Immature natural killer cell (primary cell): ENCODE measurements around the gene LYPLAL1. TPM values are rescaled to one million over a fixed set of nuclear protein-coding genes. Genes with fewer than 3 reads are reported as not detected.

Experiments used
- DNase-seq, 3 donors: peaks; one replicate each; pipeline ENCODE4 v3.0.0; 2022; ENCODE audit warnings: mixed read lengths in 1 of 3
- H3K27ac Mint-ChIP-seq, 6 donors: one replicate each; pipeline ENCODE4 v1.8.0; 2020; ENCODE audit warnings: mixed read lengths in 6 of 6, mild to moderate bottlenecking in 5 of 6, inconsistent platforms in 4 of 6, moderate library complexity in 3 of 6
- H3K27me3 Mint-ChIP-seq, 3 donors: one replicate each; pipeline ENCODE4 v1.8.0; 2020 to 2021; ENCODE audit warnings: low read depth in 3 of 3, mild to moderate bottlenecking in 3 of 3, mixed read lengths in 3 of 3, moderate library complexity in 3 of 3, inconsistent platforms in 1 of 3
- H3K36me3 Mint-ChIP-seq, 3 donors: one replicate each; pipeline ENCODE4 v1.8.0; 2020; ENCODE audit warnings: mixed read lengths in 3 of 3, inconsistent platforms in 2 of 3, mild to moderate bottlenecking in 2 of 3
- H3K4me1 Mint-ChIP-seq, 2 donors: one replicate each; pipeline ENCODE4 v1.8.0; 2020; ENCODE audit warnings: inconsistent platforms in 2 of 2, mild to moderate bottlenecking in 2 of 2, mixed read lengths in 2 of 2, moderate library complexity in 1 of 2
- H3K4me3 Mint-ChIP-seq, 5 donors: one replicate each; pipeline ENCODE4 v1.8.0; 2020; ENCODE audit warnings: mild to moderate bottlenecking in 5 of 5, mixed read lengths in 5 of 5, inconsistent platforms in 3 of 5, moderate library complexity in 3 of 5
- H3K9me3 Mint-ChIP-seq, 6 donors: one replicate each; pipeline ENCODE4 v1.8.0; 2020; ENCODE audit warnings: mild to moderate bottlenecking in 6 of 6, mixed read lengths in 6 of 6, inconsistent platforms in 4 of 6, moderate library complexity in 3 of 6
- polyA plus RNA-seq, 3 donors: library from polyadenylated mRNA; unstranded; fragments of 300-500 nt; fragmentation: Illumina TruSeq; gene quantifications; one replicate each; pipeline ENCODE4 v1.2.3, GENCODE V29; 2021

Gene LYPLAL1
- 10 to 100 TPM; 22.1 to 28.5 (median 25.4) TPM for polyA plus RNA-seq

- peaks cover 0 to 4% (median 0%) of the 10 kb centered on the region in 3 donors for H3K36me3 Mint-ChIP-seq
- peak; percentile 87 to 90 (median 89) for DNase-seq
- peak within 1 kb of the TSS; percentile 91 to 99 (median 96) for H3K27ac Mint-ChIP-seq
- H3K4me1 Mint-ChIP-seq: peaks cover 39 to 53% of the 10 kb centered on the region in 2 donors
- H3K27me3 Mint-ChIP-seq: peaks cover 0 to 12% (median 10%) of the 10 kb centered on the region in 3 donors
- H3K9me3 Mint-ChIP-seq: no peaks in the 10 kb centered on the region
- H3K4me3 Mint-ChIP-seq: peak within 1 kb of the TSS; percentile 92 to 99 (median 98)
Measured at GRCh38 chr1:219173758-219174459, at the start of gene LYPLAL1. Gene LYPLAL1, plus strand, starts transcription at chr1:219173878. Its CDS starts 13 bp downstream, at chr1:219173891.

GRCh38 chr1:219124163-219124562 is 49.5 kb upstream of the LYPLAL1 start:
- no peak overlapping the region for H3K27ac Mint-ChIP-seq
- H3K9me3 Mint-ChIP-seq: peaks cover 0 to 6% (median 0%) of the 10 kb centered on the region in 6 donors
- no peak for DNase-seq
- H3K27me3 Mint-ChIP-seq: peaks cover 0 to 1% (median 0%) of the 10 kb centered on the region in 3 donors
- H3K4me3 Mint-ChIP-seq: no peak overlapping the region
- H3K36me3 Mint-ChIP-seq: no peaks in the 10 kb centered on the region
- no peaks in the 10 kb centered on the region for H3K4me1 Mint-ChIP-seq

- H3K27me3 Mint-ChIP-seq: peaks cover 0 to 1% (median 0%) of the 10 kb centered on the region in 3 donors
- H3K36me3 Mint-ChIP-seq: no peaks in the 10 kb centered on the region
- no peak for DNase-seq
- no peak overlapping the region for H3K4me3 Mint-ChIP-seq
- H3K4me1 Mint-ChIP-seq: no peaks in the 10 kb centered on the region
- peaks cover 0 to 6% (median 0%) of the 10 kb centered on the region in 6 donors for H3K9me3 Mint-ChIP-seq
- no peak overlapping the region for H3K27ac Mint-ChIP-seq
Measured at GRCh38 chr1:219125342-219125741, 48.3 kb upstream of the LYPLAL1 start.

GRCh38 chr1:219126377-219126776 is 47.3 kb upstream of the LYPLAL1 start:
- peaks cover 0 to 6% (median 0%) of the 10 kb centered on the region in 6 donors for H3K9me3 Mint-ChIP-seq
- no peaks in the 10 kb centered on the region for H3K36me3 Mint-ChIP-seq
- H3K27me3 Mint-ChIP-seq: peaks cover 0 to 1% (median 0%) of the 10 kb centered on the region in 3 donors
- no peak overlapping the region for H3K4me3 Mint-ChIP-seq
- H3K27ac Mint-ChIP-seq: no peak overlapping the region
- DNase-seq: no peak
- H3K4me1 Mint-ChIP-seq: no peaks in the 10 kb centered on the region

- Mint-ChIP-seq H3K4me3 (no peak overlapping the region), H3K36me3 (no peaks in the 10 kb centered on the region), H3K27ac (no peak overlapping the region), H3K9me3 (peaks cover 0 to 16% (median 4%) of the 10 kb centered on the region in 6 donors), H3K27me3 (peaks cover 0 to 3% (median 1%) of the 10 kb centered on the region in 3 donors), H3K4me1 (no peaks in the 10 kb centered on the region)
- no peak for DNase-seq
Measured at GRCh38 chr1:219128957-219129356, 44.7 kb upstream of the LYPLAL1 start.

GRCh38 chr1:219130366-219130935 is 43.2 kb upstream of the LYPLAL1 start:
- Mint-ChIP-seq H3K36me3 (no peaks in the 10 kb centered on the region), H3K4me1 (no peaks in the 10 kb centered on the region), H3K4me3 (no peak overlapping the region), H3K27ac (no peak overlapping the region), H3K9me3 (peaks cover 3 to 23% (median 8%) of the 10 kb centered on the region in 6 donors), H3K27me3 (peaks cover 1 to 3% (median 2%) of the 10 kb centered on the region in 3 donors)
- DNase-seq: no peak

- H3K27me3 Mint-ChIP-seq: peaks cover 2 to 3% (median 3%) of the 10 kb centered on the region in 3 donors
- peaks cover 3 to 17% (median 10%) of the 10 kb centered on the region in 6 donors for H3K9me3 Mint-ChIP-seq
- no peak overlapping the region for H3K4me3 Mint-ChIP-seq
- H3K36me3 Mint-ChIP-seq: no peaks in the 10 kb centered on the region
- H3K4me1 Mint-ChIP-seq: no peaks in the 10 kb centered on the region
- no peak for DNase-seq
- no peak overlapping the region for H3K27ac Mint-ChIP-seq
Measured at GRCh38 chr1:219132939-219133338, 40.7 kb upstream of the LYPLAL1 start.

GRCh38 chr1:219138747-219139146 is 34.9 kb upstream of the LYPLAL1 start:
- Mint-ChIP-seq H3K27ac (no peak overlapping the region), H3K36me3 (no peaks in the 10 kb centered on the region), H3K27me3 (peaks cover 0 to 4% (median 3%) of the 10 kb centered on the region in 3 donors), H3K4me1 (no peaks in the 10 kb centered on the region), H3K4me3 (no peak overlapping the region), H3K9me3 (peaks cover 0 to 14% (median 5%) of the 10 kb centered on the region in 6 donors)
- no peak for DNase-seq

GRCh38 chr1:219140303-219140877 is 33.3 kb upstream of the LYPLAL1 start:
- Mint-ChIP-seq H3K4me3 (no peak overlapping the region), H3K27ac (no peak overlapping the region)

GRCh38 chr1:219143735-219144134 is 29.9 kb upstream of the LYPLAL1 start:
- H3K4me3 Mint-ChIP-seq: no peak overlapping the region

More at GRCh38 chr1:219140303-219140877, 33.3 kb upstream of the LYPLAL1 start:
- Mint-ChIP-seq H3K27me3 (peaks cover 0 to 4% (median 3%) of the 10 kb centered on the region in 3 donors), H3K9me3 (peaks cover 0 to 4% (median 0%) of the 10 kb centered on the region in 6 donors), H3K4me1 (no peaks in the 10 kb centered on the region), H3K36me3 (no peaks in the 10 kb centered on the region)
- no peak for DNase-seq

GRCh38 chr1:219144658-219145315 is 28.9 kb upstream of the LYPLAL1 start:
- Mint-ChIP-seq H3K27me3 (peaks cover 2 to 6% (median 2%) of the 10 kb centered on the region in 3 donors), H3K4me3 (no peak overlapping the region), H3K27ac (no peak overlapping the region), H3K9me3 (no peaks in the 10 kb centered on the region), H3K36me3 (no peaks in the 10 kb centered on the region), H3K4me1 (no peaks in the 10 kb centered on the region)
- no peak for DNase-seq

More at GRCh38 chr1:219143735-219144134, 29.9 kb upstream of the LYPLAL1 start:
- Mint-ChIP-seq H3K27me3 (peaks cover 2 to 7% (median 2%) of the 10 kb centered on the region in 3 donors), H3K4me1 (no peaks in the 10 kb centered on the region), H3K36me3 (no peaks in the 10 kb centered on the region), H3K27ac (no peak overlapping the region), H3K9me3 (no peaks in the 10 kb centered on the region)
- DNase-seq: no peak

- H3K4me3 Mint-ChIP-seq: no peak overlapping the region
- no peak overlapping the region for H3K27ac Mint-ChIP-seq
- no peaks in the 10 kb centered on the region for H3K36me3 Mint-ChIP-seq
- no peaks in the 10 kb centered on the region for H3K4me1 Mint-ChIP-seq
- peaks cover 2 to 6% (median 2%) of the 10 kb centered on the region in 3 donors for H3K27me3 Mint-ChIP-seq
- no peak for DNase-seq
- no peaks in the 10 kb centered on the region for H3K9me3 Mint-ChIP-seq
Measured at GRCh38 chr1:219147571-219148019, 26.1 kb upstream of the LYPLAL1 start.

- no peak for DNase-seq
- no peaks in the 10 kb centered on the region for H3K36me3 Mint-ChIP-seq
- peaks cover 2 to 6% (median 3%) of the 10 kb centered on the region in 3 donors for H3K27me3 Mint-ChIP-seq
- H3K4me3 Mint-ChIP-seq: no peak overlapping the region
- no peaks in the 10 kb centered on the region for H3K9me3 Mint-ChIP-seq
- H3K4me1 Mint-ChIP-seq: no peaks in the 10 kb centered on the region
- H3K27ac Mint-ChIP-seq: no peak overlapping the region
Measured at GRCh38 chr1:219149009-219149577, 24.6 kb upstream of the LYPLAL1 start.
